ENCODE data around the gene NPIPB2. TPM values are rescaled to one million over a fixed set of nuclear protein-coding genes. Genes with fewer than 3 reads are reported as not detected.
"Not testable (repeated sequence)": the region's sequence is repeated elsewhere in the genome, so short reads cannot be mapped to it uniquely, and the experiment has no call there.

Gene NPIPB2
- total RNA-seq, 4 donors from 2014 or later: 1.8 to 24.6 (median 3.4) TPM

DNA sequence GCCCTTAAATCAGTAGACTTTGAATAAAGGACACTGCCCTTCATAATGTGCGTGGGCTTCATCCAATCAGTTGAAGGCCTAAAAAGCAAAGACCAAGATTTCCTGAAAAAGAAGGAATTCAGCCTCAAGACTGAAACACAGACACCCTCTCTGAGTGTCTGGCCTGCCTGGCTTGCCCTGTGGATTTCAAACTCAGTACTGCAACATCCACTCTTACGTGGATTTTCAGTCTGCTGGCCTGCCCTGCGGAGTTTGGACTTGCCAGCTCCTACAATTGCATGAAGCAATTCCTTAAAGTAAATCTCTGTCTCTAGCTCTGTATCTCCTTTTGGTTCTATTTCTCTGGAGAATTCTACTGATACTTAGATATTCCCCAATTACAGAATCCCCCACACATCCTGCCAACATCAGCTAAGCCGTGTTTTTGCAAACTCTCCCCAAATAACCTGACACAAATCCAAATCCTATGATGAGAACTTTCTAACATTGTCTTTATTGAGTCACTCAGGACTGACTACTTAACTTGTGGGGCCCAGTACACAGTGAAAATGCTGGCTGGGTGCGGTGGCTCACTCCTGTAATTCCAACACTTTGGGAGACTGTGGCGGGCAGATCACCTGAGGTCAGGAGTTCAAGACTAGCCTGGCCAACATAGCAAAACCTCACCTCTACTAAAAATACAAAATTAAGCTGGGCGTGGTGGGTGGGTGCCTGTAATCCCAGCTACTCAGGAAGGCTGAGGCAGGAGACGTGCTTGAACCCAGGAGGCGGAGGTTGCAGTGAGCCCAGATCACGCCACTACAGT is 15.9 kb upstream of the NPIPB2 start:
- Histone ChIP-seq H3K27ac (no peak overlapping the region), H3K9me3 (no peaks in the 10 kb centered on the region), H3K4me1 (no peaks in the 10 kb centered on the region), H3K36me3 (no peaks in the 10 kb centered on the region), H3K4me3 (no peak overlapping the region), H3K27me3 (no peaks in the 10 kb centered on the region)
- DNase-seq: no peak
- intact Hi-C loops (cut with DNase I; ENCODE audit: low total_unique reads): no loop called here
- TF ChIP-seq, protein P1, sequence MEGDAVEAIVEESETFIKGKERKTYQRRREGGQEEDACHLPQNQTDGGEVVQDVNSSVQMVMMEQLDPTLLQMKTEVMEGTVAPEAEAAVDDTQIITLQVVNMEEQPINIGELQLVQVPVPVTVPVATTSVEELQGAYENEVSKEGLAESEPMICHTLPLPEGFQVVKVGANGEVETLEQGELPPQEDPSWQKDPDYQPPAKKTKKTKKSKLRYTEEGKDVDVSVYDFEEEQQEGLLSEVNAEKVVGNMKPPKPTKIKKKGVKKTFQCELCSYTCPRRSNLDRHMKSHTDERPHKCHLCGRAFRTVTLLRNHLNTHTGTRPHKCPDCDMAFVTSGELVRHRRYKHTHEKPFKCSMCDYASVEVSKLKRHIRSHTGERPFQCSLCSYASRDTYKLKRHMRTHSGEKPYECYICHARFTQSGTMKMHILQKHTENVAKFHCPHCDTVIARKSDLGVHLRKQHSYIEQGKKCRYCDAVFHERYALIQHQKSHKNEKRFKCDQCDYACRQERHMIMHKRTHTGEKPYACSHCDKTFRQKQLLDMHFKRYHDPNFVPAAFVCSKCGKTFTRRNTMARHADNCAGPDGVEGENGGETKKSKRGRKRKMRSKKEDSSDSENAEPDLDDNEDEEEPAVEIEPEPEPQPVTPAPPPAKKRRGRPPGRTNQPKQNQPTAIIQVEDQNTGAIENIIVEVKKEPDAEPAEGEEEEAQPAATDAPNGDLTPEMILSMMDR (IDR thresholded peaks at IDR 0.05): no peak
- no peak for TF ChIP-seq POLR2A (IDR thresholded peaks at IDR 0.05)

DNA sequence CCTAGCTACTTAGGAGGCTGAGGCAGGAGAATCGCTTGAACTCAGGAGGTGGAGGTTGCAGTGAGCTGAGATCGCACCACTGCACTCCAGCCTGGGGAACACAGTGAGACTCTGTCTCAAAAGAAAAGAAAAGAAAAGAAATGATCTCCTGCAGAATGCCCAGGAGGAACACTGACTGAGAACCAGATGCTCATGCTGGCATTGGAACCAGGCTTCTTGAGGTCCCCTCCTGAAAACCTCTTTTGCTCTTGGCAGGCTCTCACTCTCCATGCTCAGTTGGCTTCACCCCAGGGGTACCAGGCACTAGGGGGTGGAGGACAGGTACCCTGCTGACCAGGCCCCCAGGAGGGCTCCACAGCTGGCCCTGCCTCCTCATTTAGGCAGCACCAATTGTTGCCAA is 14.7 kb upstream of the NPIPB2 start:
- no peak for DNase-seq
- intact Hi-C loops (cut with DNase I; ENCODE audit: low total_unique reads): no loop called here
- Histone ChIP-seq H3K27ac (no peak overlapping the region), H3K4me3 (no peak overlapping the region), H3K27me3 (no peaks in the 10 kb centered on the region), H3K36me3 (no peaks in the 10 kb centered on the region), H3K4me1 (no peaks in the 10 kb centered on the region), H3K9me3 (no peaks in the 10 kb centered on the region)
- TF ChIP-seq, protein P1 (IDR thresholded peaks at IDR 0.05): no peak
- TF ChIP-seq POLR2A (IDR thresholded peaks at IDR 0.05): no peak

DNA sequence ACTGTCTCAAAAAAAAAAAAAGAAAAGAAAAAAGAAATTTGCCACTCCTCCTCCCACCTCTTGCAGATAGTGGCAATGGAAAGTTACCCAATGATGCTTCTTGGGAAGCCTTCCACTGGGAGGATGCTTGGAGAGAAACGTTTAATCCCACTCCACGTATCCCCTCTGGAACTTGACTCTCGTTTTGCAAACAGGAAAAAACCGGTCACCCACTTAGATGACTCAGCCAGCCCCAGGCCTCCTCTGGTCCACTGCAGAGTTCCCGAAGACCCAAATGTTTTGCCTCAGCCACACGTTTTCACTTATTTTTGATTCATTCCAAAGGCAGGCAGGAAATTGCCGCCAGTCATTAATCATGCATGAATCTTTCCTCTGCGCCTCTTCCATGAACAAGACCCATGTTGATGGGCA is 13.9 kb upstream of the NPIPB2 start:
- Histone ChIP-seq H3K36me3 (no peaks in the 10 kb centered on the region), H3K4me3 (no peak overlapping the region), H3K4me1 (no peaks in the 10 kb centered on the region), H3K27ac (no peak overlapping the region), H3K27me3 (no peaks in the 10 kb centered on the region), H3K9me3 (no peaks in the 10 kb centered on the region)
- DNase-seq: no peak
- intact Hi-C loops (cut with DNase I; ENCODE audit: low total_unique reads): no loop called here
- TF ChIP-seq POLR2A (IDR thresholded peaks at IDR 0.05): no peak
- TF ChIP-seq, protein P1 (IDR thresholded peaks at IDR 0.05): no peak

DNA sequence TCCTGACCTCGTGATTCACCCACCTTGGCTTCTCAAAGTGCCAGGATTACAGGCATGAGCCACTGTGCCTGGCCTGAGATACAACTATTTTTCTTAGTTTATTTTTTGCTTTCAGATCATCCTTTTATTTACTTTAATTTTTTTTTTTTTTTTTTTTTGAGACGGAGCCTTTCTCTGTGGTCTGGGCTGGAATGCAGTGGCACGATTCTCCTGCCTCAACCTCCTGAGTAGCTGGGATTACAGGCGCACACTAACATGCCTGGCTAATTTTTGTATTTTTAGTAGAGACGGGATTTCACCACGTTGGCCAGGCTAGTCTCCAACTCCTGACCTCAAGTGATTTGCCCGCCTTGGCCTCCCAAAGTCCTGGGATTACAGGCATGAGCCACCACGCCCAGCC is 11.7 kb upstream of the NPIPB2 start:
- H3K27ac ChIP-seq; intact Hi-C loops (cut with DNase I; ENCODE audit: low total_unique reads); H3K9me3 ChIP-seq; H3K27me3 ChIP-seq; H3K4me1 ChIP-seq; DNase-seq; H3K4me3 ChIP-seq; H3K36me3 ChIP-seq: not testable (repeated sequence)

DNA sequence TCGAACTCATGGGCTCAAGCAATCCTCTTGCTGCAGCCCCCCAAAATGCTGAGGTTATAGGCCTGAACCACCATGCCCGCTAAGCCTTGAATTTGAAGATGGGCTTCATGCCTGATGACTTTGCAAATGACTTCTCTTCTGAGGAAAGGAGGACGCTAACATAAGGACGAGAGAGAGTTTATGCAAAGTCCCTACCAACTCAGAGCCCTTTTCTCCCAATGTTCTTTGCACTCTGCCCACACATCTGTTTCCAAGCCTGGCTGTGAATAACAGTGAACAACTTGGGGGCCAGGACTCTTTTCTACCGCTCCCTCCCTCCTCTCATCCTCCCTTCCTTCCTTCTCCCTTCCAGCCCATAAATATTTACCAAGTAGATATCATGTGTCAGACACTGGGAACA is 8.5 kb upstream of the NPIPB2 start:
- TF ChIP-seq POLR2A (IDR thresholded peaks at IDR 0.05): no peak
- TF ChIP-seq, protein P1 (IDR thresholded peaks at IDR 0.05): no peak
- H3K9me3 ChIP-seq: no peaks in the 10 kb centered on the region
- H3K4me3 ChIP-seq: no peak overlapping the region
- DNase-seq: no peak
- intact Hi-C loops (cut with DNase I; ENCODE audit: low total_unique reads): no loop called here
- H3K27me3 ChIP-seq: no peaks in the 10 kb centered on the region
- H3K27ac ChIP-seq: no peak overlapping the region
- H3K4me1 ChIP-seq: no peaks in the 10 kb centered on the region
- H3K36me3 ChIP-seq: no peaks in the 10 kb centered on the region
